GM12878 (cell line): ENCODE measurements around the gene SCG3. TPM values are rescaled to one million over a fixed set of nuclear protein-coding genes. Genes with fewer than 3 reads are reported as not detected.

Source experiments
- ATAC-seq: fragments of 200-7000 bp; cut with Tn5 transposase; 3 replicates; pipeline ENCODE4 v1.9.1; 2020; ENCODE audit warnings: mild to moderate bottlenecking, moderate library complexity
- BruUV-seq: library from RNA; stranded (reverse); fragments of 400-500 nt; replicated peaks from 2 replicates; lab custom pipeline; 2021; lab: Mats Ljungman, UMichigan
- CTCF ChIA-PET: fragments of 300-600 bp; sonication (Branson Sonifier 250); formaldehyde crosslinking; extraction: SDS; loops from one replicate; lab custom pipeline; 2021; ENCODE audit warnings: inconsistent platforms; lab: Yijun Ruan, JAX
- POLR2A ChIA-PET: fragments of 350-600 bp; formaldehyde crosslinking; extraction: SDS; loops from one replicate; lab custom pipeline; 2021; ENCODE audit warnings: inconsistent platforms; lab: Charles Lee
- RAD21 ChIA-PET: fragments of 300-600 bp; sonication (Branson Sonifier 250); formaldehyde crosslinking; loops from one replicate; lab custom pipeline; 2023; ENCODE audit warnings: antibody characterized with exemption; ENCODE audit not compliant: unreplicated experiment; lab: Charles Lee
- SMC1A ChIA-PET: fragments of 300-600 bp; sonication (Branson Sonifier 250); formaldehyde crosslinking; loops from one replicate; lab custom pipeline; 2023; ENCODE audit not compliant: unreplicated experiment, uncharacterized antibody; lab: Charles Lee
- DNase-seq: peaks from one replicate; pipeline ENCODE4 v3.0.0-alpha.2; 2011; ENCODE audit warnings: low read depth, low spot score
- FAIRE-seq: peaks from 3 replicates; lab custom pipeline; 2011; peaks lifted over from hg19 to GRCh38; lab: Jason Lieb, UNC
- H2AFZ ChIP-seq: 2 replicates; pipeline ENCODE4 v1.6.0; 2011; ENCODE audit warnings: low read depth, low read length, control low read depth; ENCODE audit not compliant: control insufficient read depth
- H3K27ac ChIP-seq: 2 replicates; pipeline ENCODE4 v1.5.1; 2011; ENCODE audit warnings: control low read depth; ENCODE audit not compliant: control insufficient read depth, insufficient read depth
- H3K27me3 ChIP-seq, 2 experiments: replicated peaks in 1 of 2; 2 replicates each; pipeline versions ENCODE4 v1.6.0 to v1.6.1; 2011; ENCODE audit warnings: low read length in 1 of 2; ENCODE audit not compliant: control insufficient read depth in 2 of 2, insufficient read depth in 2 of 2
- H3K36me3 ChIP-seq, 2 experiments: 2 replicates each; pipeline ENCODE4 v1.5.1; 2011; ENCODE audit warnings: low read length in 1 of 2; ENCODE audit not compliant: control insufficient read depth in 2 of 2, insufficient read depth in 2 of 2
- H3K4me1 ChIP-seq: 2 replicates; pipeline ENCODE4 v1.6.1; 2011; ENCODE audit warnings: mild to moderate bottlenecking, low read length, moderate library complexity, mixed read lengths; ENCODE audit not compliant: control insufficient read depth, insufficient read depth
- H3K4me2 ChIP-seq: 2 replicates; pipeline ENCODE4 v1.6.0; 2011; ENCODE audit warnings: control low read depth; ENCODE audit not compliant: control insufficient read depth, insufficient read depth
- H3K4me3 ChIP-seq: fragments of 200-600 bp; sonication (generic); 2 replicates; pipeline ENCODE4 v1.5.1; 2016
- H3K79me2 ChIP-seq: 2 replicates; pipeline ENCODE4 v1.6.0; 2011; ENCODE audit warnings: low read length; ENCODE audit not compliant: control insufficient read depth, insufficient read depth
- H3K9ac ChIP-seq: 2 replicates; pipeline ENCODE4 v1.8.0; 2011; ENCODE audit warnings: low read length, control low read depth, mixed read lengths; ENCODE audit not compliant: control insufficient read depth, insufficient read depth
- H3K9me3 ChIP-seq: replicated peaks from 3 replicates; pipeline ENCODE4 v1.5.1; 2011; ENCODE audit warnings: mild to moderate bottlenecking, low read length; ENCODE audit not compliant: control insufficient read depth, insufficient read depth
- H4K20me1 ChIP-seq: 2 replicates; pipeline ENCODE4 v1.6.0; 2011; ENCODE audit not compliant: control insufficient read depth, insufficient read depth
- BCL3 ChIP-seq: IDR thresholded peaks from 2 replicates; pipeline ENCODE4 v1.6.1; 2011; ENCODE audit warnings: borderline replicate concordance, low read depth, mild to moderate bottlenecking, moderate library complexity, low read length; ENCODE audit not compliant: insufficient read depth, poor library complexity, severe bottlenecking
- BMI1 ChIP-seq: fragments of 450-650 bp; IDR thresholded peaks from 2 replicates; pipeline ENCODE4 v1.6.1; 2016; ENCODE audit warnings: mild to moderate bottlenecking, moderate library complexity, borderline replicate concordance
- CEBPB ChIP-seq, 2 experiments: fragments of 150-350 bp in 1 of 2; IDR thresholded peaks; 2 replicates each; pipeline ENCODE4 v1.6.1; 2012 to 2014; ENCODE audit warnings: low read depth in 2 of 2, low read length in 2 of 2, borderline replicate concordance in 1 of 2, inconsistent platforms in 1 of 2
- CUX1 ChIP-seq: IDR thresholded peaks from 2 replicates; pipeline ENCODE4 v1.6.1; 2012; ENCODE audit warnings: improper control_type of control experiment, low read depth, low read length; ENCODE audit not compliant: insufficient replicate concordance
- E4F1 ChIP-seq: fragments of 450-650 bp; IDR thresholded peaks from 2 replicates; pipeline ENCODE4 v1.6.1; 2018; ENCODE audit warnings: borderline replicate concordance, mild to moderate bottlenecking; ENCODE audit not compliant: partially characterized antibody
- EED ChIP-seq: sonication (generic); IDR thresholded peaks from 2 replicates; pipeline ENCODE4 v1.6.1; 2016; ENCODE audit warnings: antibody characterized with exemption, low read depth
- EZH2 ChIP-seq: IDR thresholded peaks from 2 replicates; pipeline ENCODE4 v1.6.1; 2012; ENCODE audit warnings: low read depth, mild to moderate bottlenecking, control low read depth, inconsistent platforms, low read length, borderline replicate concordance; ENCODE audit not compliant: control insufficient read depth
- GABPA ChIP-seq: IDR thresholded peaks from 2 replicates; pipeline ENCODE4 v1.6.1; 2014; ENCODE audit warnings: antibody characterized with exemption, low read depth, mild to moderate bottlenecking, inconsistent platforms
- SUPT20H ChIP-seq: IDR thresholded peaks from 2 replicates; pipeline ENCODE4 v1.6.1; 2011; ENCODE audit warnings: low read depth, mild to moderate bottlenecking, low read length, moderate library complexity, borderline replicate concordance; ENCODE audit not compliant: control insufficient read depth
- USF1 ChIP-seq: IDR thresholded peaks from 2 replicates; pipeline ENCODE4 v1.6.1; 2011; ENCODE audit warnings: borderline replicate concordance, low read depth, mild to moderate bottlenecking, moderate library complexity, mixed read lengths, low read length; ENCODE audit not compliant: insufficient read depth; ENCODE audit errors: extremely low read length
- WRNIP1 ChIP-seq: IDR thresholded peaks from 2 replicates; pipeline ENCODE4 v1.6.1; 2011; ENCODE audit warnings: low read depth, low read length, improper control_type of control experiment, borderline replicate concordance
- ZNF217 ChIP-seq: fragments of 450-650 bp; IDR thresholded peaks from 2 replicates; pipeline ENCODE4 v1.6.1; 2017; ENCODE audit warnings: antibody characterized with exemption, mild to moderate bottlenecking
- ZNF274 ChIP-seq: IDR thresholded peaks from one replicate; pipeline ENCODE4 v1.8.0; 2011; ENCODE audit not compliant: insufficient read length, insufficient read depth
- WGBS: methylation state at CpG from one replicate; pipeline ENCODE4 v1.1.6; 2016; ENCODE audit warnings: low lambda C conversion rate; ENCODE audit not compliant: insufficient replicate concordance, insufficient coverage; ENCODE audit errors: missing lambda C conversion rate; 5-methylcytosine and 5-hydroxymethylcytosine counted together
- in situ Hi-C: fragments of 300-500 bp; cut with MboI; formaldehyde crosslinking; loops from 9 replicates; pipeline ENCODE4 v1.14.3; 2018; ENCODE audit warnings: mixed read lengths
- intact Hi-C: fragments of 100-400 bp; cut with micrococcal nuclease; formaldehyde crosslinking; loops from one replicate; pipeline ENCODE4 v1.14.2; 2022; ENCODE audit not compliant: unreplicated experiment
- polyA plus RNA-seq, 11 experiments: library from polyadenylated mRNA; depleted of rRNA in 4 of 11; unstranded in 6 of 11; stranded (reverse) in 5 of 11; fragments of >200 nt; fragmentation: Nextera tagmentation in 4 of 11; fragmentation: Illumina TruSeq in 1 of 11; extraction: Ambion mirVana in 4 of 11; extraction: Trizol in 1 of 11; gene quantifications; 1 replicate in 1 of 11; 2 replicates in 10 of 11; pipeline versions ENCODE4 v1.2.1 to v1.2.3, GENCODE V29; 2011 to 2016; ENCODE audit warnings: inconsistent platforms in 2 of 11, missing spikeins in 2 of 11, low read depth in 1 of 11
- total RNA-seq, 4 experiments: library from RNA; depleted of rRNA in 3 of 4; stranded (reverse); fragments of >200 nt in 3 of 4; fragmentation: Illumina TruSeq in 1 of 4; extraction: Trizol in 1 of 4; gene quantifications; 2 replicates each; pipeline versions ENCODE4 v1.2.1 to v1.2.3, GENCODE V29; 2013 to 2021

SCG3 gene
- total and polyA plus RNA-seq, 10 of the 15 experiments (the other 5 are each of a cell fraction or from before 2014, with no cell fraction given), result 0.03 to 0.15 (median 0.04) TPM; not detected in 7

GRCh38 chr15:51756482-51756881 is 75.2 kb downstream of the SCG3 start:
- no peaks in the 10 kb centered on the region for H4K20me1 ChIP-seq
- intact Hi-C loops, result no loop called here
- H3K9me3 ChIP-seq, result no peaks in the 10 kb centered on the region
- H3K36me3 ChIP-seq, result no peaks in the 10 kb centered on the region
- H3K4me3 ChIP-seq, result no peak overlapping the region
- no peaks in the 10 kb centered on the region for H3K4me1 ChIP-seq
- DNase-seq (no peak), FAIRE-seq (no peak), ATAC-seq (no peak)
- RAD21 ChIA-PET, result interaction anchor here (1.7 to 2.4 kb wide), 2 partner anchors 20 kb away, joined by 6 read pairs; no protein-coding TSS in a partner anchor
- 62% methylated on average over 4 of the region's 4 CpGs for WGBS
- no peaks in the 10 kb centered on the region for H3K79me2 ChIP-seq
- in situ Hi-C loops, result no loop called here
- H3K27ac ChIP-seq, result no peak overlapping the region
- SMC1A ChIA-PET, result interaction anchor here (2.8 kb wide), 1 partner anchor 20 kb away, joined by 12 read pairs; no protein-coding TSS in a partner anchor
- H3K27me3 ChIP-seq, result no peaks in the 10 kb centered on the region; a peak in 1 of 4 replicates
- H3K4me2 ChIP-seq, result no peak overlapping the region
- H3K9ac ChIP-seq, result no peak overlapping the region
- CTCF ChIA-PET, result interaction anchor here (0.6 to 4.2 kb wide), 6 partner anchors 9 to 360 kb away, joined by 3 to 31 read pairs (median 6); no protein-coding TSS in a partner anchor
- no TSS peak for BruUV-seq
- POLR2A ChIA-PET, result no interaction called here
- H2AFZ ChIP-seq, result no peak overlapping the region
- TF ChIP-seq CEBPB (IDR thresholded peaks at IDR 0.05; ENCODE audit: borderline replicate concordance in 1 of 2, low read depth in 2 of 2, low read length in 2 of 2) (no peak), BCL3 (no peak), EZH2 (no peak), CUX1 (no peak), GABPA (no peak), EED (no peak), ZNF217 (no peak), SUPT20H (no peak), USF1 (no peak), E4F1 (no peak), WRNIP1 (no peak), BMI1 (no peak), ZNF274 (no peak)
